HG02970 (cell line): ENCODE results near the gene EFHC1.

Experiments used
- ATAC-seq: cut with Tn5 transposase; IDR thresholded peaks from one replicate; pipeline ENCODE4 v1.9.1; 2021; ENCODE audit warnings: mild to moderate bottlenecking, moderate library complexity, moderate number of reproducible peaks; ENCODE audit not compliant: unreplicated experiment, low FRiP score

EFHC1 gene

GRCh38 chr6:52516269-52516668 is 96.1 kb downstream of the EFHC1 start:
- no peak for ATAC-seq

GRCh38 chr6:52516943-52517342 is 96.8 kb downstream of the EFHC1 start:
- ATAC-seq = no peak

GRCh38 chr6:52517502-52518278 is 97.5 kb downstream of the EFHC1 start:
- ATAC-seq = no peak

- ATAC-seq = no peak
Measured at GRCh38 chr6:52518279-52518945, 98.3 kb downstream of the EFHC1 start.

- ATAC-seq = no peak
Measured at GRCh38 chr6:52519618-52520017, 99.5 kb downstream of the EFHC1 start.

GRCh38 chr6:52522151-52522626 is 102.0 kb downstream of the EFHC1 start:
- ATAC-seq = no peak

- ATAC-seq = no peak
Measured at GRCh38 chr6:52522655-52523054, 102.5 kb downstream of the EFHC1 start.

GRCh38 chr6:52523378-52524142 is 103.4 kb downstream of the EFHC1 start:
- no peak for ATAC-seq

- ATAC-seq = no peak
Measured at GRCh38 chr6:52524918-52525317, 104.8 kb downstream of the EFHC1 start.

- ATAC-seq = no peak
Measured at GRCh38 chr6:52526634-52527033, 106.5 kb downstream of the EFHC1 start.

- no peak for ATAC-seq
Measured at GRCh38 chr6:52527436-52527835, 107.3 kb downstream of the EFHC1 start.

GRCh38 chr6:52529311-52529710 is 109.2 kb downstream of the EFHC1 start:
- no peak for ATAC-seq

GRCh38 chr6:52530351-52530750 is 110.2 kb downstream of the EFHC1 start:
- no peak for ATAC-seq

GRCh38 chr6:52531396-52531795 is 111.3 kb downstream of the EFHC1 start:
- no peak for ATAC-seq

GRCh38 chr6:52531834-52532233 is 111.7 kb downstream of the EFHC1 start:
- ATAC-seq = no peak

- ATAC-seq = no peak
Measured at GRCh38 chr6:52532457-52532856, 112.3 kb downstream of the EFHC1 start.

GRCh38 chr6:52533491-52533890 is 113.3 kb downstream of the EFHC1 start:
- no peak for ATAC-seq

GRCh38 chr6:52534363-52534762 is 114.2 kb downstream of the EFHC1 start:
- ATAC-seq = no peak

GRCh38 chr6:52534966-52535390 is 114.8 kb downstream of the EFHC1 start:
- ATAC-seq = no peak

- ATAC-seq = no peak
Measured at GRCh38 chr6:52535711-52536423, 115.7 kb downstream of the EFHC1 start.
